ENCODE results near the gene PDE5A. TPM values are rescaled to one million over a fixed set of nuclear protein-coding genes. Genes with fewer than 3 reads are reported as not detected.

The PDE5A gene
- total RNA-seq, 2 experiments from 2014 or later: 0.64 to 0.87 TPM

- intact Hi-C loops (cut with micrococcal nuclease): no loop called here
- H3K27ac Mint-ChIP-seq: no peak overlapping the region
- peaks cover 8% of the 10 kb centered on the region for H3K27me3 Mint-ChIP-seq
- H3K4me3 Mint-ChIP-seq: no peak overlapping the region
- DNase-seq: no peak
- no peaks in the 10 kb centered on the region for H3K4me1 Mint-ChIP-seq (ENCODE audit: low read depth)
- ChIA-PET POLR2A (no interaction called here), CTCF (interaction anchor here (2.6 kb wide), 1 partner anchor 26 kb away, joined by 12 read pairs; the partner anchor contains the start of gene PDE5A)
- H3K9me3 Mint-ChIP-seq: peaks cover 14% of the 10 kb centered on the region
- H3K36me3 Mint-ChIP-seq: peaks cover 3% of the 10 kb centered on the region
Observed at GRCh38 chr4:119602366-119602765, 26.2 kb downstream of the PDE5A start.

DNA sequence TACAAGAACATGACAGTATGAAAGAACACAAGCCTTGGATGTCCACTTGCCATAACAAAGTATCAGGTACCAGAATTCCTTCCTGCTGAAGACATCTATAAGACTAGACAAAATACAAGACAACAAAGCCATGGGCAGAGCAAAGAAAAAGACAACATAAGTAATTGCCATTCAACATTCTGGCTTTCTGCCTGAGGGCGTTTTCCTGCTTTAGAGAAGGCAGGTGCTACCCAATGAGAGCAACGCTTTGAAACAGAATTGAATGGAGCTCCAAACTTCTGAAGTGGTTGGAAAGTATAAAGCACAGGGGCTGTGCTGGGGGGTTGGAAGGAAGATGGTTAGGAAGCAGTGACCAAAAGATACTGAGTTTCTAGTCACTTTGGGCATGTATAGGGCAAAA lies 30.1 kb downstream of the PDE5A start:
- Mint-ChIP-seq H3K4me1 (ENCODE audit: low read depth) (no peaks in the 10 kb centered on the region), H3K9me3 (peaks cover 14% of the 10 kb centered on the region), H3K4me3 (no peak overlapping the region), H3K27ac (no peak overlapping the region), H3K27me3 (no peaks in the 10 kb centered on the region), H3K36me3 (peaks cover 3% of the 10 kb centered on the region)
- CTCF ChIA-PET: no interaction called here
- intact Hi-C loops (cut with micrococcal nuclease): no loop called here
- DNase-seq: no peak
- POLR2A ChIA-PET: no interaction called here

GRCh38 chr4:119597377-119597776 lies 31.2 kb downstream of the PDE5A start:
- no peaks in the 10 kb centered on the region for H3K4me1 Mint-ChIP-seq (ENCODE audit: low read depth)
- intact Hi-C loops (cut with micrococcal nuclease): no loop called here
- ChIA-PET CTCF (interaction anchor here (4.2 kb wide), 1 partner anchor 32 kb away, joined by 11 read pairs; the partner anchor contains the start of gene PDE5A), POLR2A (interaction anchor here (0.6 kb wide), 1 partner anchor 1365 kb away, joined by 7 read pairs; no protein-coding TSS in a partner anchor)
- DNase-seq: no peak
- H3K27ac Mint-ChIP-seq: no peak overlapping the region
- no peak overlapping the region for H3K4me3 Mint-ChIP-seq
- H3K36me3 Mint-ChIP-seq: peaks cover 3% of the 10 kb centered on the region
- H3K27me3 Mint-ChIP-seq: no peaks in the 10 kb centered on the region
- peaks cover 14% of the 10 kb centered on the region for H3K9me3 Mint-ChIP-seq

DNA sequence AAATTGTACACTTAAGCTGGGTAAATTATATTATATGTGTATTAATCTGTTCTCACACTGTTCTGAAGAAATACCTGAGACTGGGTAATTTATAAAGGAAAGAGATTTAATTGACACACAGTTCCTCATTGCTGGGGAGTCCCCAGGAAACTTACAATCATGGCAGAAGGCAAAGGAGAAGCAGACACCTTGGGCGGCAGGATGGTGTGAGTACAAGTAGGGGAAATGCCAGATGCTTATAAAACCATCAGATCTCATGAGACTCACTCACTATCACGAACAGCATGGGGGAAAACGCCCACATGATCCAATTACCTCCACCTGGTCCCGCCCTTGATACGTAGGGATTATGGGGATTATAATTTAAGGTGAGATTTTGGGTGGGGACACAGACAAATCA lies 34.9 kb downstream of the PDE5A start:
- POLR2A ChIA-PET: no interaction called here
- Mint-ChIP-seq H3K27ac (no peak overlapping the region), H3K9me3 (peaks cover 5% of the 10 kb centered on the region), H3K4me3 (no peak overlapping the region), H3K36me3 (peaks cover 1% of the 10 kb centered on the region), H3K27me3 (no peaks in the 10 kb centered on the region), H3K4me1 (ENCODE audit: low read depth) (no peaks in the 10 kb centered on the region)
- DNase-seq: no peak
- CTCF ChIA-PET: interaction anchor here (0.6 kb wide), 1 partner anchor 25 kb away, joined by 4 read pairs; no protein-coding TSS in a partner anchor
- intact Hi-C loops (cut with micrococcal nuclease): no loop called here

- no peaks in the 10 kb centered on the region for H3K27me3 Mint-ChIP-seq
- intact Hi-C loops (cut with micrococcal nuclease): no loop called here
- H3K4me3 Mint-ChIP-seq: no peak overlapping the region
- H3K4me1 Mint-ChIP-seq (ENCODE audit: low read depth): no peaks in the 10 kb centered on the region
- ChIA-PET POLR2A (interaction anchor here (0.6 kb wide), 1 partner anchor 13 kb away, joined by 3 read pairs; no protein-coding TSS in a partner anchor), CTCF (interaction anchor here (1.0 kb wide), 1 partner anchor 36 kb away, joined by 4 read pairs; the partner anchor contains the start of gene PDE5A)
- no peak overlapping the region for H3K27ac Mint-ChIP-seq
- H3K9me3 Mint-ChIP-seq: no peaks in the 10 kb centered on the region
- H3K36me3 Mint-ChIP-seq: no peaks in the 10 kb centered on the region
- DNase-seq: no peak
Observed at GRCh38 chr4:119592830-119593229, 35.8 kb downstream of the PDE5A start.

GRCh38 chr4:119589165-119589564 lies 39.4 kb downstream of the PDE5A start:
- intact Hi-C loops (cut with micrococcal nuclease): no loop called here
- no peaks in the 10 kb centered on the region for H3K9me3 Mint-ChIP-seq
- no peak overlapping the region for H3K4me3 Mint-ChIP-seq
- H3K4me1 Mint-ChIP-seq (ENCODE audit: low read depth): no peaks in the 10 kb centered on the region
- CTCF ChIA-PET: no interaction called here
- H3K27me3 Mint-ChIP-seq: no peaks in the 10 kb centered on the region
- no peak overlapping the region for H3K27ac Mint-ChIP-seq
- no peak for DNase-seq
- POLR2A ChIA-PET: no interaction called here
- no peaks in the 10 kb centered on the region for H3K36me3 Mint-ChIP-seq

DNA sequence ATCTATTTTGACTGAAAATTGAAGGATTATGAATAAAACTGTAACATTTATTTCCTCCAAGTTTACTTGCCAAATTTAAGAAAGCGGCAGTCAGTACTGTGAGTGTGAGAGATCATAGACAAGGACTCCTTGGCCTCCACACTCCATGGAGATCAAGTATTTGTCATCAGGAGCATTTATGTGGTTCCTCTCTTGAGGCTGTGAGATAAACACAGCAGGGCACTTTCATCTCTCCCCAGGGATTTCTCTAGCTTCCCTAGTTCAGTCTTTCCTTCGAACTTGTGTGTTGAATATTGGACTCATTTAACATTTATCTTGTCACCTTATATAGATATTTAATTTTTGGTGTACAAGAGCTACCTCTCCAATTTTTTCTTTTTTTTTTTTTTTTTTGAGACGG lies 40.8 kb downstream of the PDE5A start:
- Mint-ChIP-seq H3K4me1 (ENCODE audit: low read depth) (no peaks in the 10 kb centered on the region), H3K27me3 (no peaks in the 10 kb centered on the region), H3K4me3 (no peak overlapping the region), H3K9me3 (no peaks in the 10 kb centered on the region), H3K36me3 (no peaks in the 10 kb centered on the region), H3K27ac (no peak overlapping the region)
- ChIA-PET POLR2A (no interaction called here), CTCF (no interaction called here)
- intact Hi-C loops (cut with micrococcal nuclease): no loop called here
- DNase-seq: no peak

DNA sequence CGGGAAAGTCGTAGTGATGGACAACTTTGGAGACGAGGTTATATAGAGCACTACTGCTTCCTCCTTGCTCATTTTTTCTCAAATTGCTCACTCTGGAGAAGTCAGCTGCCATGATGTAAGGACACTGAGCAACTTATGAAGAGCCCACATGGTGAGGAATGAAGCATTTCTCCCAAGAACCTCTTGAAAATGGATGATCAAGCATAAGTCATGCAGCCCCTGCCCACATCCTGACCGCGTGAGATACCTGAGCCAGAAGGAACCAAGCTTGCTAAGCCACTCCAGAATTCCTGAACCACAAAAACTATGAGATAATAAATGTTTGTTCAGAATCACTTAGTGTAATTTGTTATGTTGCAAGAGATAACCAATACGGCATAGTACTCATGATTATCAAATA lies 42.8 kb downstream of the PDE5A start:
- CTCF ChIA-PET: no interaction called here
- intact Hi-C loops (cut with micrococcal nuclease): no loop called here
- POLR2A ChIA-PET: no interaction called here
- no peaks in the 10 kb centered on the region for H3K9me3 Mint-ChIP-seq
- DNase-seq: no peak
- no peaks in the 10 kb centered on the region for H3K4me1 Mint-ChIP-seq (ENCODE audit: low read depth)
- H3K4me3 Mint-ChIP-seq: no peak overlapping the region
- H3K36me3 Mint-ChIP-seq: no peaks in the 10 kb centered on the region
- H3K27ac Mint-ChIP-seq: no peak overlapping the region
- no peaks in the 10 kb centered on the region for H3K27me3 Mint-ChIP-seq

GRCh38 chr4:119581190-119581873 lies 47.3 kb downstream of the PDE5A start:
- ChIA-PET CTCF (no interaction called here), POLR2A (no interaction called here)
- no peak for DNase-seq
- intact Hi-C loops (cut with micrococcal nuclease): no loop called here
- Mint-ChIP-seq H3K27me3 (no peaks in the 10 kb centered on the region), H3K9me3 (peaks cover 2% of the 10 kb centered on the region), H3K4me3 (no peak overlapping the region), H3K36me3 (no peaks in the 10 kb centered on the region), H3K27ac (no peak overlapping the region), H3K4me1 (ENCODE audit: low read depth) (no peaks in the 10 kb centered on the region)

- ChIA-PET POLR2A (interaction anchor here (0.6 kb wide), 1 partner anchor 12 kb away, joined by 3 read pairs; no protein-coding TSS in a partner anchor), CTCF (no interaction called here)
- Mint-ChIP-seq H3K4me1 (ENCODE audit: low read depth) (no peaks in the 10 kb centered on the region), H3K4me3 (no peak overlapping the region), H3K27me3 (no peaks in the 10 kb centered on the region), H3K36me3 (no peaks in the 10 kb centered on the region), H3K9me3 (peaks cover 2% of the 10 kb centered on the region), H3K27ac (no peak overlapping the region)
- DNase-seq: no peak
- intact Hi-C loops (cut with micrococcal nuclease): no loop called here
Observed at GRCh38 chr4:119580293-119580692, 48.3 kb downstream of the PDE5A start.

DNA sequence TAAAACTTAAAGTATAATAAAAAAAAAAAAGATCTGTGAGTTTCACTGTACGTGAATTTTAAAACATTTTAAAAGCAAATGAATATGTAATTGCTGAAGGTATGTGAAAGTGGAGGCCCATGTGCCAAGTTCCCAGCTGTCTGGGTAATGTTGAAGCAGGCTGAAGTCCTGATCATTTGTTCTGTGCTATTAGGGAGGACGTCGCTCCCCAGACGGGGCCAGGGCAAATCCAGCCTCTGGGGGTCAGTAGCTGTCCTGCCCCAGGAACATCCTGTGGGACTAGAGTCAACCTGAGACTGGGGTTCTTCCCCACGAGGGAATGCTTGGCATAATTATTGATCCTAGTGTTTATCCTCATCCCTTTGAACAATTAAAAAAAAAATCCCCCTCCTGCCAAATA lies 48.8 kb downstream of the PDE5A start:
- Mint-ChIP-seq H3K9me3 (peaks cover 4% of the 10 kb centered on the region), H3K36me3 (no peaks in the 10 kb centered on the region), H3K27ac (no peak overlapping the region), H3K4me3 (no peak overlapping the region), H3K4me1 (ENCODE audit: low read depth) (no peaks in the 10 kb centered on the region), H3K27me3 (no peaks in the 10 kb centered on the region)
- ChIA-PET CTCF (no interaction called here), POLR2A (interaction anchor here (0.6 kb wide), 1 partner anchor 13 kb away, joined by 3 read pairs; no protein-coding TSS in a partner anchor)
- intact Hi-C loops (cut with micrococcal nuclease): no loop called here
- no peak for DNase-seq

DNA sequence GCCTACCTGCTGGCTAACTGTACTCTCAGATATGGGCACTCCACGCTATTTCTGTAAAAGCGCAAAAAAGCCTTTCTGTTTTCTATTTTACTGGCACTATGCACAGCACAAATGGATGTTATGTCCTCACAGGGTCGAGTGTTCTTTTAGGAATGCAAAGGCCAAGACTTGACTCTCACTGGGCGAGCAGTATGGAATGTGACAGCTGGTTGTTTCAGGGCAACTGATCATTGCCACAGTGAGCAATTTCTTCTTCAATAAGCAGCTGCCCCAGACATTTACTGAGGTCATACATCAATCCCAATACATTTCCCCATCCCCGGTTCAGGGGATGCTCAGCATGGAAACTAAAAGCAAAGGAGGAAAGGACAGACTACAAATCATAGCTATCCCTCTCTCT lies 58.2 kb downstream of the PDE5A start:
- Mint-ChIP-seq H3K9me3 (peaks cover 6% of the 10 kb centered on the region), H3K27me3 (no peaks in the 10 kb centered on the region), H3K4me1 (ENCODE audit: low read depth) (no peaks in the 10 kb centered on the region), H3K36me3 (no peaks in the 10 kb centered on the region), H3K27ac (no peak overlapping the region), H3K4me3 (no peak overlapping the region)
- CTCF ChIA-PET: no interaction called here
- DNase-seq: no peak
- POLR2A ChIA-PET: no interaction called here
- intact Hi-C loops (cut with micrococcal nuclease): no loop called here

DNA sequence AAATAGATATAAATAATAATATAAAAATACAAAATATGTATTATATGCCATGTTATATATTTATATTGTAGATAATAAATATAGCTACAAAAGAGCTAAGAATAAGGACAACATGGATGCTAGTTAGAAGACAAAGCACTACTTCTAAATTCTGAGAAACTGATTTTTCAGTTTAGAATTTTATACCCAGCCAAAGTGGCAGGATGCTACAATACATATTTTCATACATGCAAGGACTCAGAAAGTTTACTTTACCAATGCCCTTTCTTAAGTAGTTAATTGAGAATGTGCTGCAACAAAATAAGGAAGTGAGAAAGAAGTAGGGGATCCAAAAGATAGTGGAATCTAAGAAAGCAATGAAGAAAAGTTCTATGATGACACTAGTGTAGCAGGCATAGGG lies 64.5 kb downstream of the PDE5A start:
- ChIA-PET POLR2A (no interaction called here), CTCF (interaction anchor here (0.7 kb wide), 1 partner anchor 16 kb away, joined by 4 read pairs; no protein-coding TSS in a partner anchor)
- H3K27ac Mint-ChIP-seq: no peak overlapping the region

More for the DNA sequence above, 64.5 kb downstream of the PDE5A start:
- H3K4me3 Mint-ChIP-seq: no peak overlapping the region
- intact Hi-C loops (cut with micrococcal nuclease): no loop called here
- peaks cover 22% of the 10 kb centered on the region for H3K9me3 Mint-ChIP-seq
- no peak for DNase-seq
- H3K27me3 Mint-ChIP-seq: no peaks in the 10 kb centered on the region
- H3K4me1 Mint-ChIP-seq (ENCODE audit: low read depth): no peaks in the 10 kb centered on the region
- H3K36me3 Mint-ChIP-seq: peaks cover 4% of the 10 kb centered on the region
